ENCODE results near the gene OGA.

The OGA gene

GRCh38 chr10:101775273-101776160, 42.7 kb downstream of the OGA start, which contains the start of gene FGF8:
Gene FGF8, minus strand, starts transcription at chr10:101776114. Its CDS starts 214 bp downstream, at chr10:101775900.
- DNase-seq (ENCODE audit: low read depth), result no peak

DNA sequence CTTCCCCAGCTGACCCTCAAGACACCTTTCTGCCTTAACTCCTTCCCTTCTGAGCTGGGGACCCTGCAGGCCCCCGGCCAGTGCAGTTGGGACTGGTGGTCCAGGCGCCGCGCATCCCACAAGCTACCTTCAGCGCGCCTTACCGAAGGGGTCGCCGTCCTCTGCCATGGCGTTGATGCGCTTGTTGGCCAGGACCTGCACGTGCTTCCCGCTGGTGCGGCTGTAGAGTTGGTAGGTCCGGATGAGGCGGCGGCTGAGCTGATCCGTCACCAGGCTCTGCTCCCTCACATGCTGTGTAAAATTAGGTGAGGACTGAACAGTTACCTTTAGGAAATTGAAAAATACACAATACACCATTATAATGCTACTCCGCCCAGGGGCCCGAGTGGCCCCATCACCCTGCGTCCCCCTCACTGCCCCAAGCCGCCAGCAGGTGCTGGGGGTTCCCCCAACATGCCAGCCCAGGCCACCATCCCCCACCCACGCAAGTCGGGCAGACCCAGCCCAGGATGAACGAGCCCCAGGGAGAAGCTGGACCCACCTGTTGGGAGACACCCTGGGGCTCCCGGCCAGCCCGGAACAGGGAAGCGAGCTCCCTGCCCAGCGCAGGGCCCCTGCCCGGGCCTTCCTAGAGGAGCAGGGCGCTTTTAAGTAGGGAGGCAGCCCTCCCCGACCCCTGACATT, 43.5 kb downstream of the OGA start:
- no peak for DNase-seq (ENCODE audit: low read depth)

DNA sequence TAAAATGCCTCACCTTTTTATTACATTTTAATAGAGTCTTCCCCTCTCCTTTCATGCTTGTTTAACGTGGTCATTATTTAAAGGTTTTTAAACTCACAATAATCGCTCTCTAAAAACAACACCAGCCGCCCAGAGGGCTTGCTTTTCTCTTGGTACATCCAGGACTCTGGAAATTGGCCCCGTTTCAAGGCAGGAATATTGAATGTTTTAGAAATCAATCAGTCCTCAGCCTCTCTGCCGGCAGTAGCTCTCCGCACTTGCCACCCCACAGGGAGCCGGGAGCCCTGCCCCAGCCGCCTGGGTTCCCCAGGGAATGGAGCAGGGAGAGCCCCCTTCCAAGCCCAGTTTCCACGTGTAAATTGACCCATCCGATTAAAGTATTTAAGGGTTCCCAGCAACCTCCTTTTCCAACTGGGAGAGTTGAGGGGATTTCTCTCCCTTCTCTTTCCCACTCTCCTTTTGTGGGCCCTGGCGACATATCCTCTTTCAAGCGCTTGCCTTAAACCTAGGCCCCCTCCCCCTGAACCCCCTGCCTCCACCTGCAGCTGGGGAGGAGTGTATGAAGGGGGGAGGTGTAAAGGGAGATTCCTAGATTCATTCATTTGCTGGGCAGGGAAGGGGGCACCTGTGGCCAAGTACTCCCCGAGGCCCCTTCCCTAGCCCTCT, 44.2 kb downstream of the OGA start:
- no peak for DNase-seq (ENCODE audit: low read depth)

- DNase-seq (ENCODE audit: low read depth), result no peak
Observed at GRCh38 chr10:101772895-101773761, 45.1 kb downstream of the OGA start.

DNA sequence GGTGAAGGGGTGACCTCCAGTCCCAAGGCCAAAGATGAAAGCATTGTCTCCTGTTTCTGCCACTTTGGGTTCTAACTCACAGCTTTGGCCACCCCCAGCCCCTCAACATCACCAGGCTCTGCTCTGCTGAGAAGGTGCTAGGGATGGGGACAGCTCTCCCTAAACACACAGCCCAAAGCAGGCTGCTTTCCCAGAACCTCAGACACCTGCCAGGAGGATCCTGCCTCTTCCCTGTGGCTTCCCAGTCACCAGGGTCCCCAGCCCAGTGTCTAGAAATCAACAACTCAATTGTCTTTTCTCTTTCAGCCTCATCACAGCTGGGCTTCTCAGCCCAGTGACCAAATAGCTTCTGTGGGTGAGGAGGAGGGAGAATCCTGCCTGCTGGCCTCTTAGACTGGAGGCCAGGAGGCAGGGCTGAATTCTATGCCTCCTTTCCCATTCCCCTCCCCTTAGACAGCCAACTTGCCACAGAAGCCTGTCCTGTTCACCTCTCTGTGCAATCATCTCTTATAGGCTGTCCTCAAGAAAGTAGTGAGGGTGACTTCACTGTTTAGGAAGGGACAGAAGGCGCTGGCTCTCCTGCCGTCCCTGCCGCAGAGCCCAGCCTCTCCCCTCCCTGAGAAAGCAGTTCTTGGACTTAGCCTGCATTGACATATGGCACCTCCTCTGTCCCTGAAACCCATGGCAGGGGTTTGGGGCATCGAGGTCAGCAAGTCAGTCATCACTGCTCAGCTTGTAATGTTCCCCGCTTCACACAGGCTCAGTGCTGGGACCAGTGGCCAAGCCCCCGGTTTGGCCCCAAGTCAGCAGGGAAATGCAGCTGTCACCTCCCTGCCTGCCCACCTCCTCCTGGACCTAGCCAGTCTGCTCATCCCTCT, 46.0 kb downstream of the OGA start:
- no peak for DNase-seq (ENCODE audit: low read depth)

DNA sequence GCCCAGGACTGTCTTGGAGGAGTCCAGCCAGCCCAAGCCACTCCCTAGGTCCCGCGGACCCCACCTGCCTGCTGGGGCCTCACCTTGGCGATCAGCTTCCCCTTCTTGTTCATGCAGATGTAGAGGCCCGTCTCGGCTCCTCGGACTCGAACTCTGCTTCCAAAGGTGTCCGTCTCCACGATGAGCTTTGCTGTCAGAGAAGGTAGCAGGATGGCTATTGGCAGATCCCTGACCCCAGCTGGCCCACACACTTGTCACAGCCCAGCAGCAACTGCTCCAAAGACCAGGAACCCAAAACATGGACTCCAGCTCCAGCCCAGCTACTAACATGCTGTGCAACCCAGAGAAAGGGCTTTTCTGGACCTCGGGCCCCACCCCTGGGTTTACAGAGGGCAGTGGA, 46.9 kb downstream of the OGA start:
- DNase-seq (ENCODE audit: low read depth), result no peak

GRCh38 chr10:101770331-101771215, 47.7 kb downstream of the OGA start:
- no peak for DNase-seq (ENCODE audit: low read depth)

GRCh38 chr10:101769541-101770180, 48.6 kb downstream of the OGA start:
- DNase-seq (ENCODE audit: low read depth), result no peak

GRCh38 chr10:101768791-101769170, 49.5 kb downstream of the OGA start:
- DNase-seq (ENCODE audit: low read depth), result no peak

- DNase-seq (ENCODE audit: low read depth), result no peak
Observed at GRCh38 chr10:101767966-101768790, 50.1 kb downstream of the OGA start.

GRCh38 chr10:101767600-101767945, 50.7 kb downstream of the OGA start:
- no peak for DNase-seq (ENCODE audit: low read depth)

DNA sequence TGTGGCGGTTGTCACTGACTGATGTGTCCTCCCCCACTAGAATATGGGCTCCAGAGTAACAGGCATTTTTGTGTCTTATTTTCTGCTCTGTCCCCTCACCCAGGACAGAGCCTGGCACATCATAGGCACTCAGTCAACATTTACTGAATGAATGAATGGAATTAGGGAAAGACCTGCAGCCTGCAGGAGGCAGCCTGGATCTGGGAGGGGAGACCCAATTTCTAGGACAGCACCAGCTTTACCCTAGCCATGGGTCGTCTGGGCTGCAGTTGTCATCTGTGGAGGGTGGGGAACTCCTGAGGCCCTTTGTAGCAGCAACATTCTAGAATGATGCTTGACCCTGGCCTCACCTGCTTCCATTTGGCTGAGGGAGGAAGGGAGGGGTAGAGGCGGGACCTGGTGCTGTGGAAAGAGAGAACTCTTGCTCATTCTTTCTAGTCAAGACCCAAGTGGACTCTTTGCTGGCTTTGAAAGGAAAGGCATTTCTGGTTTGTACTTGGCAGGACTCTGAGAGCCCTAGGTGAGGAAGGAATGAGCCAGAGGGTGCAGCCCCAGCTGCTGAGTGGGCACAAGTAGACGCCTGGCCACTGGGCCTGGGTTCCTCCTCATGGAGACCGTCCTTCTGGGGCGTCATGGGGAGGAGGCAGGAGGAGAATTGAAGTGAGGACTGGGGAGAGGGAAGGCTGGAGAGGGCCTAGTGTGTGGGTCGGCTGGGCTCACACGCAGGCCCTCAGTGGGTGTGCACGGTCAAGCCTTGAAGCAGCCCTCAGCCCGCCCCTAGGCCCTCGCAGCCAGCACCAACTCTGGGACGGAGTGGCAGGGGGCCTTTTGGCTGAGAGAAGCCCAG, 51.3 kb downstream of the OGA start:
- no peak for DNase-seq (ENCODE audit: low read depth)

GRCh38 chr10:101766306-101766705, 51.9 kb downstream of the OGA start:
- DNase-seq (ENCODE audit: low read depth), result no peak

DNA sequence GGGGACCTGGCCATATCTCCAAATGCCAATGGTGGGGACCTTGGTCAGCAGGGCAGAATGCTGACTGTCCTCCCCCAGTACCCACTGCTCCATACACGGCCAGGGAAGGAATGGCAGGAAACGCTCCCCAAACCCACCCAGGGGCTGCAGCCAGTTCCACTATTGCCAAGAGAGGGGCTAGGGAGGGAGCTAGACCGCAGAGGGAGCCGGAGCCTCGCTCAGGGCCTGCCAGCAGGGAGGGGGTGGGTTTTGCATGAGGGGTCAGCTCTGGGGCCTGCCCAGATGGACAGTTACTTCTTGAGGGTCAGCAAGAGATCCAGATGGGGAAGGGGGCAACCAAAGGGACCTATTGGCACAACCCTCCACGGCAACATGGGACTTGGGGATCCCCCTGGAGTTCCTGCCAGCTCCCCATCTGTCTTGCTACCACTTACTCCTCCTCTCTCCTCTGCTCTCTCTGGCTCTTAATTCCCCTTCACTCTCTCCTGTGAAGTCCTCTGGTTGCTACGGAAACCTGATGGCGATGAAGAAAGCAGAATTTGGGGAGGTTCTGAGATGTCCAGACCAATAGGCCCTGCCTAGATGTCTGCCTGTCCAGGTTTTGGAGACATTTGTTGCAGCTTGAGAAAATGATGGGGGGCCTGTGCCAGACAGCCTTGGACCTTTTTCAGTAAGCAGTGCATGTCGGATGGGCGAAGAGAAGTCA, 55.0 kb downstream of the OGA start:
- no peak for DNase-seq (ENCODE audit: low read depth)

DNA sequence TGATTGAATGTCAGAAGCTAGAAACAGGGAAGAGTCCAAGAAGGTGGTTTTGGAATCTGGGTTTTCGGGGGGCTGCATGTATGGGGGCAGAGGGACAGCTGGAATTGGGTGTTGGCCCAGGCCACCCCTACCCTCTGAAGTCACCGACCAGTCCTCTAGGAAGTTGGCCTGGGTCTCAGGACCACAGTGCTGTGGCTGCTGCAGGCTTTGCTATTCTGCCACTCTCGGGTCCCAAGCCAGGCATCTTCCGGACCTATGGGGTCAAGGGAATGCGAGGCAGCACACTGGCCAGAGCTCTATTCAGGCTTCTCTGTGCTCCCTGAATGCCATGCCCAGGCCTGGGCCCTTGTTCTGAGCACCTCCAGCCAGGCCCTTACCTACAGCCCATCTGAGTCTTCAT, 55.5 kb downstream of the OGA start:
- no peak for DNase-seq (ENCODE audit: low read depth)

GRCh38 chr10:101761226-101761625, 57.0 kb downstream of the OGA start:
- no peak for DNase-seq (ENCODE audit: low read depth)

DNA sequence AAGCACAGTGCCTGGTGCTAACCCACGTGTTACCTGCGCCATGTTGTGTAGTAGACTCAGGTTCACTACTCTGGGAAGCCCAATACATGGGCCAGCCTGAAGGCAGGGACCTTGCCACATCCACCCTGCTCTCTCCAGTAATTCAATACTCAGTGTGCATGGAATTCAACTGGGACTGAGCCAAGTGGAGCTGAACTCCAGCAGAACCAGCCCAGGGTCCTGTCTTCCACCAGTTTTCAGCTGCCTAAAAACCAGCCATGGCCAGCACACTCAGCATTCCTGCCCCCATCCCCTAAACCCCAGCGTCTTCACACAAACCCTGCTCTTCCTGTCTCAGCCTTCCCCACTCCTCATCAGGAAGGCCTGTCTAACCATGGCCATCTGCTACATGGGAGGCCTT, 57.7 kb downstream of the OGA start:
- DNase-seq (ENCODE audit: low read depth), result no peak
